SK-N-SH (cell line): ENCODE data around the gene ANO2. TPM values are rescaled to one million over a fixed set of nuclear protein-coding genes. Genes with fewer than 3 reads are reported as not detected.

Experiments used
- CTCF ChIA-PET: fragments of 300-600, 350-600 bp; formaldehyde crosslinking; extraction: SDS; loops from one replicate; lab custom pipeline; 2021; lab: Yijun Ruan, JAX
- POLR2A ChIA-PET: fragments of 350-600 bp; sonication (Branson Sonifier 250); formaldehyde crosslinking; extraction: SDS; loops from one replicate; lab custom pipeline; 2020; ENCODE audit warnings: antibody characterized with exemption, inconsistent platforms; lab: Yijun Ruan, JAX
- DNase-seq: peaks from one replicate; pipeline ENCODE4 v3.0.0; 2012
- H2AFZ ChIP-seq: fragments of 200-600 bp; sonication (generic); 2 replicates; pipeline ENCODE4 v1.8.1; 2016; ENCODE audit warnings: antibody characterized with exemption, mild to moderate bottlenecking, low read depth
- H3F3A ChIP-seq: fragments of 200-600 bp; sonication (generic); replicated peaks from 2 replicates; pipeline ENCODE3; 2016; ENCODE audit warnings: antibody characterized with exemption, mild to moderate bottlenecking; ENCODE audit not compliant: insufficient read depth
- H3K27ac ChIP-seq, 2 experiments: fragments of 200-500 bp in 1 of 2; fragments of 200-600 bp in 1 of 2; sonication (Bioruptor generic) in 1 of 2; sonication (generic), shearing (Covaris generic) in 1 of 2; 2 replicates each; pipeline versions ENCODE4 v1.5.1 to v1.6.1; 2014 to 2016; ENCODE audit warnings: low read depth in 2 of 2, inconsistent platforms in 1 of 2, low read length in 1 of 2, mild to moderate bottlenecking in 1 of 2, mixed read lengths in 1 of 2
- H3K27me3 ChIP-seq: fragments of 200-600 bp; sonication (generic), shearing (Covaris generic); 2 replicates; pipeline ENCODE4 v1.6.1; 2016; ENCODE audit warnings: mixed run types; ENCODE audit not compliant: insufficient read depth
- H3K36me3 ChIP-seq, 2 experiments: fragments of 200-500 bp in 1 of 2; fragments of 200-600 bp in 1 of 2; sonication (Bioruptor generic) in 1 of 2; sonication (generic) in 1 of 2; replicated peaks in 1 of 2; 2 replicates each; pipeline versions ENCODE3 to v1.5.1; 2014 to 2016; ENCODE audit warnings: low read length in 1 of 2, mild to moderate bottlenecking in 1 of 2; ENCODE audit not compliant: insufficient read depth in 2 of 2, control insufficient read depth in 1 of 2
- H3K4me1 ChIP-seq, 2 experiments: fragments of 200-500 bp in 1 of 2; fragments of 200-600 bp in 1 of 2; sonication (Bioruptor generic) in 1 of 2; sonication (generic), shearing (Covaris generic) in 1 of 2; 2 replicates each; pipeline versions ENCODE4 v1.5.1 to v1.6.1; 2014 to 2016; ENCODE audit warnings: low read depth in 1 of 2, low read length in 1 of 2, mixed run types in 1 of 2; ENCODE audit not compliant: insufficient read depth in 2 of 2, control insufficient read depth in 1 of 2
- H3K4me2 ChIP-seq: fragments of 200-600 bp; sonication (generic), shearing (Covaris generic); 2 replicates; pipeline ENCODE4 v1.6.1; 2017; ENCODE audit warnings: mixed run types
- H3K4me3 ChIP-seq, 2 experiments: fragments of 200-500 bp in 1 of 2; fragments of 200-600 bp in 1 of 2; sonication (Bioruptor generic) in 1 of 2; sonication (generic), shearing (Covaris generic) in 1 of 2; 2 replicates each; pipeline versions ENCODE4 v1.5.1 to v1.8.1; 2014 to 2016; ENCODE audit warnings: low read depth in 2 of 2, inconsistent platforms in 1 of 2, low read length in 1 of 2, mild to moderate bottlenecking in 1 of 2, mixed read lengths in 1 of 2, moderate library complexity in 1 of 2
- H3K79me2 ChIP-seq: fragments of 200-600 bp; sonication (generic); 2 replicates; pipeline ENCODE4 v1.8.1; 2017; ENCODE audit warnings: mild to moderate bottlenecking; ENCODE audit not compliant: insufficient read depth
- H3K9ac ChIP-seq: fragments of 200-600 bp; sonication (generic); 2 replicates; pipeline ENCODE4 v1.6.1; 2017; ENCODE audit warnings: mixed run types
- H3K9me2 ChIP-seq: fragments of 200-600 bp; sonication (generic); 2 replicates; pipeline ENCODE4 v1.6.1; 2017; ENCODE audit warnings: mixed run types
- H3K9me3 ChIP-seq: fragments of 200-600 bp; sonication (generic); 2 replicates; pipeline ENCODE4 v1.6.1; 2017; ENCODE audit warnings: mixed run types, mild to moderate bottlenecking, moderate library complexity
- H4K20me1 ChIP-seq: fragments of 200-600 bp; sonication (generic); 2 replicates; pipeline ENCODE4 v1.6.1; 2017; ENCODE audit warnings: mild to moderate bottlenecking, mixed run types; ENCODE audit not compliant: insufficient read depth
- CTCF ChIP-seq: fragments of 200-600 bp; sonication (generic); IDR thresholded peaks from 2 replicates; pipeline ENCODE4 v1.6.1; 2017; ENCODE audit warnings: antibody characterized with exemption, mild to moderate bottlenecking, moderate library complexity
- ELF1 ChIP-seq: IDR thresholded peaks from 2 replicates; pipeline ENCODE4 v1.4.0; 2012
- EP300 ChIP-seq, 2 experiments: IDR thresholded peaks; 2 replicates each; pipeline versions ENCODE4 v1.4.0 to v1.6.1; 2012; ENCODE audit warnings: borderline replicate concordance in 1 of 2, low read depth in 1 of 2, low read length in 1 of 2
- FOSL2 ChIP-seq: IDR thresholded peaks from 2 replicates; pipeline ENCODE4 v1.4.0; 2012; ENCODE audit warnings: low read depth, mild to moderate bottlenecking, moderate library complexity, borderline replicate concordance
- FOXJ3 ChIP-seq: sonication (generic); formaldehyde crosslinking; IDR thresholded peaks from 2 replicates; pipeline ENCODE4 v1.5.1; 2020; ENCODE audit warnings: mild to moderate bottlenecking, missing genetic modification reagents
- FOXM1 ChIP-seq: IDR thresholded peaks from 2 replicates; pipeline ENCODE4 v1.4.0; 2012; ENCODE audit warnings: low read depth, mild to moderate bottlenecking
- MEF2A ChIP-seq: IDR thresholded peaks from 2 replicates; pipeline ENCODE4 v1.4.0; 2012; ENCODE audit warnings: low read depth, borderline replicate concordance
- MXI1 ChIP-seq: IDR thresholded peaks from 2 replicates; pipeline ENCODE4 v1.6.1; 2012; ENCODE audit warnings: mild to moderate bottlenecking, low read depth, low read length, improper control_type of control experiment
- NRF1 ChIP-seq: IDR thresholded peaks from 2 replicates; pipeline ENCODE4 v1.6.1; 2012; ENCODE audit warnings: low read depth, mild to moderate bottlenecking, low read length
- PBX3 ChIP-seq: IDR thresholded peaks from 2 replicates; pipeline ENCODE4; 2012
- RCOR1 ChIP-seq: fragments of 150-350 bp; IDR thresholded peaks from 2 replicates; pipeline ENCODE4 v1.6.1; 2017; ENCODE audit warnings: antibody characterized with exemption, low read length
- REST ChIP-seq: IDR thresholded peaks from 2 replicates; pipeline ENCODE4 v1.6.1; 2012; ENCODE audit warnings: mild to moderate bottlenecking, low read depth, low read length, moderate library complexity
- RFX5 ChIP-seq: IDR thresholded peaks from 2 replicates; pipeline ENCODE4 v1.6.1; 2012; ENCODE audit warnings: mild to moderate bottlenecking, improper control_type of control experiment, low read length
- SIN3A ChIP-seq: IDR thresholded peaks from 2 replicates; pipeline ENCODE4 v1.6.1; 2012; ENCODE audit warnings: low read depth, mild to moderate bottlenecking, low read length, moderate library complexity, borderline replicate concordance
- TAF1 ChIP-seq: IDR thresholded peaks from 2 replicates; pipeline ENCODE4 v1.6.1; 2012; ENCODE audit warnings: low read depth, mild to moderate bottlenecking, low read length, moderate library complexity, borderline replicate concordance
- TEAD4 ChIP-seq: IDR thresholded peaks from 2 replicates; pipeline ENCODE4 v1.4.0; 2012; ENCODE audit warnings: mild to moderate bottlenecking, borderline replicate concordance; ENCODE audit not compliant: insufficient read depth
- YY1 ChIP-seq: IDR thresholded peaks from 2 replicates; pipeline ENCODE4 v1.4.0; 2012; ENCODE audit warnings: low read depth, mild to moderate bottlenecking
- WGBS: methylation state at CpG from one replicate; pipeline ENCODE4 v1.1.6; 2017; ENCODE audit warnings: low lambda C conversion rate; 5-methylcytosine and 5-hydroxymethylcytosine counted together
- polyA plus RNA-seq, 3 experiments: library from polyadenylated mRNA; depleted of rRNA; stranded (reverse); fragments of >200 nt; gene quantifications; 2 replicates each; pipeline ENCODE4 v1.2.3, GENCODE V29; 2012
- TF ChIP-seq, protein P1 (sequence below): IDR thresholded peaks from 2 replicates; pipeline ENCODE4 v1.4.0; 2012; ENCODE audit warnings: low read depth, borderline replicate concordance
- TF ChIP-seq, protein P2 (sequence below): IDR thresholded peaks from 2 replicates; pipeline ENCODE4 v1.4.0; 2012; ENCODE audit warnings: low read depth

Gene ANO2
- polyA plus RNA-seq, 1 of the 3 experiments (the other 2 are of a cell fraction) = not detected

- Histone ChIP-seq H4K20me1 (no peaks in the 10 kb centered on the region), H3K9me2 (no peaks in the 10 kb centered on the region), H3K4me2 (no peak overlapping the region), H3K9me3 (no peaks in the 10 kb centered on the region), H3K27me3 (peaks cover 8% of the 10 kb centered on the region; the same call in 1 of the 2 replicates), H2AFZ (no peak overlapping the region), H3K27ac (no peak overlapping the region), H3K36me3 (no peaks in the 10 kb centered on the region), H3K79me2 (no peaks in the 10 kb centered on the region), H3K4me3 (no peak overlapping the region), H3K4me1 (no peaks in the 10 kb centered on the region), H3F3A (no peaks in the 10 kb centered on the region), H3K9ac (no peak overlapping the region)
- TF ChIP-seq FOXM1 (no peak), TAF1 (no peak), TEAD4 (no peak), CTCF (no peak), PBX3 (no peak), NRF1 (no peak), EP300 (IDR thresholded peaks at IDR 0.05; ENCODE audit: borderline replicate concordance in 1 of 2, low read depth in 1 of 2, low read length in 1 of 2) (no peak), ELF1 (no peak), RCOR1 (no peak), MEF2A (no peak), FOXJ3 (CRISPR knock-in tag) (no peak), RFX5 (no peak), YY1 (no peak), REST (no peak), MXI1 (no peak), FOSL2 (no peak), SIN3A (no peak)
- TF ChIP-seq, protein P1, sequence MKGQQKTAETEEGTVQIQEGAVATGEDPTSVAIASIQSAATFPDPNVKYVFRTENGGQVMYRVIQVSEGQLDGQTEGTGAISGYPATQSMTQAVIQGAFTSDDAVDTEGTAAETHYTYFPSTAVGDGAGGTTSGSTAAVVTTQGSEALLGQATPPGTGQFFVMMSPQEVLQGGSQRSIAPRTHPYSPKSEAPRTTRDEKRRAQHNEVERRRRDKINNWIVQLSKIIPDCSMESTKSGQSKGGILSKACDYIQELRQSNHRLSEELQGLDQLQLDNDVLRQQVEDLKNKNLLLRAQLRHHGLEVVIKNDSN = no peak
- TF ChIP-seq, protein P2, sequence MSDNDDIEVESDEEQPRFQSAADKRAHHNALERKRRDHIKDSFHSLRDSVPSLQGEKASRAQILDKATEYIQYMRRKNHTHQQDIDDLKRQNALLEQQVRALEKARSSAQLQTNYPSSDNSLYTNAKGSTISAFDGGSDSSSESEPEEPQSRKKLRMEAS = no peak
- 0% methylated on average over 3 of the region's 3 CpGs for WGBS
- POLR2A ChIA-PET = no interaction called here
- CTCF ChIA-PET = no interaction called here
- DNase-seq = no peak
Measured at GRCh38 chr12:5884866-5885265, 60.2 kb downstream of the ANO2 start.
